ENCODE data around the gene PLCH1.

DNA sequence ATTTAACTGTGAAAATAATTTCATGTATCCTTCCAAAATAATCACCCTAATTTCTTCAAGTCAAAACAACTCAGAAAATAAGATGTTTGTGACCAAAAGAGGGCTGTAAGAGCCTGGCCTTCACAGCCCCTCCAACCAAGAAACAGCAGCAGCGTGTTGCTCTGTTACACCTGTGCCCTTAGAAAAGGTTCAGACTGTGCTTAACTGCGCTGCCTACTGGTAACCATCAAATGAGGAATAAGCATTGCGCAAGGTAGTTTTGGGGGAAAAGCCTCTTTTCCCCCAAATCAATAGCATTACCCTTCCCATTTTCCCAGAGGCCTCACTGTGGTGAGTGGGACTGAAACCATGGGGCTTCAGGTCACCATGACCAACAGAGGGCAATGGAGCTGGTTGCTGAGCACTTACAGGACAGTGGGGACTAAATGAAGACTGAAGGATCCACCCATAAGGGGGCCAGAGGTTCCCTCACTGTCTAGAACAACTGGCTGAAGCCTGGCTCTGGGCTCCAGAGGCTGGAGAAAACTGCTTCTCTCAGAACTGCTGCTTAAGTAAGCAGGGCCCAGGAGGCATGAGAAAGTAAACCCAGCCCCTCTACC lies 110.7 kb downstream of the PLCH1 start:
- TF ChIP-seq, protein P1, sequence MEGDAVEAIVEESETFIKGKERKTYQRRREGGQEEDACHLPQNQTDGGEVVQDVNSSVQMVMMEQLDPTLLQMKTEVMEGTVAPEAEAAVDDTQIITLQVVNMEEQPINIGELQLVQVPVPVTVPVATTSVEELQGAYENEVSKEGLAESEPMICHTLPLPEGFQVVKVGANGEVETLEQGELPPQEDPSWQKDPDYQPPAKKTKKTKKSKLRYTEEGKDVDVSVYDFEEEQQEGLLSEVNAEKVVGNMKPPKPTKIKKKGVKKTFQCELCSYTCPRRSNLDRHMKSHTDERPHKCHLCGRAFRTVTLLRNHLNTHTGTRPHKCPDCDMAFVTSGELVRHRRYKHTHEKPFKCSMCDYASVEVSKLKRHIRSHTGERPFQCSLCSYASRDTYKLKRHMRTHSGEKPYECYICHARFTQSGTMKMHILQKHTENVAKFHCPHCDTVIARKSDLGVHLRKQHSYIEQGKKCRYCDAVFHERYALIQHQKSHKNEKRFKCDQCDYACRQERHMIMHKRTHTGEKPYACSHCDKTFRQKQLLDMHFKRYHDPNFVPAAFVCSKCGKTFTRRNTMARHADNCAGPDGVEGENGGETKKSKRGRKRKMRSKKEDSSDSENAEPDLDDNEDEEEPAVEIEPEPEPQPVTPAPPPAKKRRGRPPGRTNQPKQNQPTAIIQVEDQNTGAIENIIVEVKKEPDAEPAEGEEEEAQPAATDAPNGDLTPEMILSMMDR (IDR thresholded peaks at IDR 0.05) = no peak
- no peak for TF ChIP-seq POLR2A (IDR thresholded peaks at IDR 0.05)
